ENCODE results near the gene NFIX. TPM values are rescaled to one million over a fixed set of nuclear protein-coding genes. Genes with fewer than 3 reads are reported as not detected.

NFIX gene
- total and polyA plus RNA-seq, 9 of the 15 experiments (the other 6 are each of a cell fraction or from before 2014, with no cell fraction given), result 0.28 to 26.8 (median 5.4) TPM

DNA sequence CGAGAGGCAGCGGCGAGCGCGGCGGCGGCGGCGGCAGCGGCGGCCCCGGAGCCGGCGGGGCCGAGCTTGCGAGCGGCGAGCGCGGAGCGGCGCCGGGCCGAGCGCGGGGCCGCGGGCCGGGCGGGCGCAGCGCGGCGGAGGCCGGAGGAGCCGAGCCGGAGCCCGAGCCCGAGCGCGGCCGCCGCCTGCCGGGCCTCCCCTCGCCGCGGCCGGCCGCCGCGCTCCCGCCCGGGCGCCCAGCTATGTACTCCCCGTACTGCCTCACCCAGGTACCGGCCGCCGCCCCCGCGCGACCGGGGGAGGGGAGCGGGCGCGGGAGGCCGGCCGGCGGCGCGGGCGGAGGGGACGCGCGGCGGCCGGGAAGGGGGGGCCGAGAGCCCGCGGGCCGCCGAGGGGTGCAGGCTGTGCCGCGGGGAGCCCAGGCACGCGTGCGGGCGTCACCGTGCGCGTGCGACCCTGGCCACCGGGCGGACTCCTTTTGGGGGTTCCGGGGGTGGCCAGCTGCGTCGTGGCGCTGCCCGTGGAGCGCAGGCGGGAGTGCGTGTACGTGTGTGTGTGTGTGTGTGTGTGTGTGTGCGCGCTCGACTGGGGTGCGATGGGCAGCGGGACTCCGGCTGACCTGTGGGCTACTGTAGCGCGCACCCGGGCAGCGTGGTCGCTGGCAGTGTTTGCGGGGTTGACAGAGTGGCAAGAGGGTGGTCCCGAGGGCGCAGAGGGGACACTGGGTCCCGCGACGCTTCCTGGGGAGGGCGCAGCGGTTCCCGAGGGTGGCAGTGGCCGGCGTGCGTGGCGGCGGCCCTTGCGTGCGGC is 526 bp downstream of the NFIX start (continued):
- TF ChIP-seq, protein P1, sequence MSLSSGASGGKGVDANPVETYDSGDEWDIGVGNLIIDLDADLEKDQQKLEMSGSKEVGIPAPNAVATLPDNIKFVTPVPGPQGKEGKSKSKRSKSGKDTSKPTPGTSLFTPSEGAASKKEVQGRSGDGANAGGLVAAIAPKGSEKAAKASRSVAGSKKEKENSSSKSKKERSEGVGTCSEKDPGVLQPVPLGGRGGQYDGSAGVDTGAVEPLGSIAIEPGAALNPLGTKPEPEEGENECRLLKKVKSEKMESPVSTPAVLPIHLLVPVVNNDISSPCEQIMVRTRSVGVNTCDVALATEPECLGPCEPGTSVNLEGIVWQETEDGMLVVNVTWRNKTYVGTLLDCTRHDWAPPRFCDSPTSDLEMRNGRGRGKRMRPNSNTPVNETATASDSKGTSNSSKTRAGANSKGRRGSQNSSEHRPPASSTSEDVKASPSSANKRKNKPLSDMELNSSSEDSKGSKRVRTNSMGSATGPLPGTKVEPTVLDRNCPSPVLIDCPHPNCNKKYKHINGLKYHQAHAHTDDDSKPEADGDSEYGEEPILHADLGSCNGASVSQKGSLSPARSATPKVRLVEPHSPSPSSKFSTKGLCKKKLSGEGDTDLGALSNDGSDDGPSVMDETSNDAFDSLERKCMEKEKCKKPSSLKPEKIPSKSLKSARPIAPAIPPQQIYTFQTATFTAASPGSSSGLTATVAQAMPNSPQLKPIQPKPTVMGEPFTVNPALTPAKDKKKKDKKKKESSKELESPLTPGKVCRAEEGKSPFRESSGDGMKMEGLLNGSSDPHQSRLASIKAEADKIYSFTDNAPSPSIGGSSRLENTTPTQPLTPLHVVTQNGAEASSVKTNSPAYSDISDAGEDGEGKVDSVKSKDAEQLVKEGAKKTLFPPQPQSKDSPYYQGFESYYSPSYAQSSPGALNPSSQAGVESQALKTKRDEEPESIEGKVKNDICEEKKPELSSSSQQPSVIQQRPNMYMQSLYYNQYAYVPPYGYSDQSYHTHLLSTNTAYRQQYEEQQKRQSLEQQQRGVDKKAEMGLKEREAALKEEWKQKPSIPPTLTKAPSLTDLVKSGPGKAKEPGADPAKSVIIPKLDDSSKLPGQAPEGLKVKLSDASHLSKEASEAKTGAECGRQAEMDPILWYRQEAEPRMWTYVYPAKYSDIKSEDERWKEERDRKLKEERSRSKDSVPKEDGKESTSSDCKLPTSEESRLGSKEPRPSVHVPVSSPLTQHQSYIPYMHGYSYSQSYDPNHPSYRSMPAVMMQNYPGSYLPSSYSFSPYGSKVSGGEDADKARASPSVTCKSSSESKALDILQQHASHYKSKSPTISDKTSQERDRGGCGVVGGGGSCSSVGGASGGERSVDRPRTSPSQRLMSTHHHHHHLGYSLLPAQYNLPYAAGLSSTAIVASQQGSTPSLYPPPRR (CRISPR knock-in tag; IDR thresholded peaks at IDR 0.05; ENCODE audit: borderline replicate concordance), result no peak
- no peak for TF ChIP-seq BMI1 (IDR thresholded peaks at IDR 0.05; ENCODE audit: low read length)
- TF ChIP-seq NRF1 (conservative IDR thresholded peaks at IDR 0.05 in 1 of 2, IDR thresholded peaks at IDR 0.05 in 1 of 2), result no peak; a peak in 1 of 4 replicates
- TF ChIP-seq, protein P2, sequence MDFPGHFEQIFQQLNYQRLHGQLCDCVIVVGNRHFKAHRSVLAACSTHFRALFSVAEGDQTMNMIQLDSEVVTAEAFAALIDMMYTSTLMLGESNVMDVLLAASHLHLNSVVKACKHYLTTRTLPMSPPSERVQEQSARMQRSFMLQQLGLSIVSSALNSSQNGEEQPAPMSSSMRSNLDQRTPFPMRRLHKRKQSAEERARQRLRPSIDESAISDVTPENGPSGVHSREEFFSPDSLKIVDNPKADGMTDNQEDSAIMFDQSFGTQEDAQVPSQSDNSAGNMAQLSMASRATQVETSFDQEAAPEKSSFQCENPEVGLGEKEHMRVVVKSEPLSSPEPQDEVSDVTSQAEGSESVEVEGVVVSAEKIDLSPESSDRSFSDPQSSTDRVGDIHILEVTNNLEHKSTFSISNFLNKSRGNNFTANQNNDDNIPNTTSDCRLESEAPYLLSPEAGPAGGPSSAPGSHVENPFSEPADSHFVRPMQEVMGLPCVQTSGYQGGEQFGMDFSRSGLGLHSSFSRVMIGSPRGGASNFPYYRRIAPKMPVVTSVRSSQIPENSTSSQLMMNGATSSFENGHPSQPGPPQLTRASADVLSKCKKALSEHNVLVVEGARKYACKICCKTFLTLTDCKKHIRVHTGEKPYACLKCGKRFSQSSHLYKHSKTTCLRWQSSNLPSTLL (IDR thresholded peaks at IDR 0.05), result no peak
- TF ChIP-seq ZNF239 (CRISPR knock-in tag; IDR thresholded peaks at IDR 0.05), result no peak
- TF ChIP-seq, protein P3, sequence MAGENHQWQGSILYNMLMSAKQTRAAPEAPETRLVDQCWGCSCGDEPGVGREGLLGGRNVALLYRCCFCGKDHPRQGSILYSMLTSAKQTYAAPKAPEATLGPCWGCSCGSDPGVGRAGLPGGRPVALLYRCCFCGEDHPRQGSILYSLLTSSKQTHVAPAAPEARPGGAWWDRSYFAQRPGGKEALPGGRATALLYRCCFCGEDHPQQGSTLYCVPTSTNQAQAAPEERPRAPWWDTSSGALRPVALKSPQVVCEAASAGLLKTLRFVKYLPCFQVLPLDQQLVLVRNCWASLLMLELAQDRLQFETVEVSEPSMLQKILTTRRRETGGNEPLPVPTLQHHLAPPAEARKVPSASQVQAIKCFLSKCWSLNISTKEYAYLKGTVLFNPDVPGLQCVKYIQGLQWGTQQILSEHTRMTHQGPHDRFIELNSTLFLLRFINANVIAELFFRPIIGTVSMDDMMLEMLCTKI (IDR thresholded peaks at IDR 0.05; ENCODE audit: partially characterized antibody), result no peak
- no peak for TF ChIP-seq STAT5B (CRISPR knock-in tag; IDR thresholded peaks at IDR 0.05)
- TF ChIP-seq HNRNPL (IDR thresholded peaks at IDR 0.05; ENCODE audit: low read depth, low read length), result peak; percentile 50; the same call in 1 of the 2 replicates
- TF ChIP-seq EZH2 (IDR thresholded peaks at IDR 0.05; ENCODE audit: borderline replicate concordance, low read depth, low read length), result no peak
- no peak for TF ChIP-seq MAFK (IDR thresholded peaks at IDR 0.05; ENCODE audit: low read length)
- TF ChIP-seq RBBP5 (IDR thresholded peaks at IDR 0.05; ENCODE audit: borderline replicate concordance, insufficient read depth, low read length, poor library complexity, severe bottlenecking), result peak; percentile 51
- no peak for TF ChIP-seq ZNF384 (IDR thresholded peaks at IDR 0.05; ENCODE audit: low read depth, low read length)
- 0 out of 2 replicates have a peak, but pooled peaks have one; percentile 49 for TF ChIP-seq IRF2 (CRISPR knock-in tag; IDR thresholded peaks at IDR 0.05)
- TF ChIP-seq HDAC1 (IDR thresholded peaks at IDR 0.05), result peak in 1 of 2 experiments; percentile 48; a peak in 2 of 4 replicates
- no peak for TF ChIP-seq FOXM1 (IDR thresholded peaks at IDR 0.05; ENCODE audit: low read depth)
- no peak for TF ChIP-seq FOXM1 (CRISPR knock-in tag; IDR thresholded peaks at IDR 0.05; ENCODE audit: low read depth)
- TF ChIP-seq, protein P4, sequence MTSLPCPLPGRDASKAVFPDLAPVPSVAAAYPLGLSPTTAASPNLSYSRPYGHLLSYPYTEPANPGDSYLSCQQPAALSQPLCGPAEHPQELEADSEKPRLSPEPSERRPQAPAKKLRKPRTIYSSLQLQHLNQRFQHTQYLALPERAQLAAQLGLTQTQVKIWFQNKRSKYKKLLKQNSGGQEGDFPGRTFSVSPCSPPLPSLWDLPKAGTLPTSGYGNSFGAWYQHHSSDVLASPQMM (CRISPR knock-in tag; IDR thresholded peaks at IDR 0.05), result no peak
- 0 out of 2 replicates have a peak, but pooled peaks have one; percentile 59 for TF ChIP-seq HDAC6 (IDR thresholded peaks at IDR 0.05; ENCODE audit: low read depth, low read length)
- TF ChIP-seq EP400 (IDR thresholded peaks at IDR 0.05), result peak; percentile 41; the same call in 1 of the 2 replicates
